ENCODE data around the gene OTX2.

The OTX2 gene

DNA sequence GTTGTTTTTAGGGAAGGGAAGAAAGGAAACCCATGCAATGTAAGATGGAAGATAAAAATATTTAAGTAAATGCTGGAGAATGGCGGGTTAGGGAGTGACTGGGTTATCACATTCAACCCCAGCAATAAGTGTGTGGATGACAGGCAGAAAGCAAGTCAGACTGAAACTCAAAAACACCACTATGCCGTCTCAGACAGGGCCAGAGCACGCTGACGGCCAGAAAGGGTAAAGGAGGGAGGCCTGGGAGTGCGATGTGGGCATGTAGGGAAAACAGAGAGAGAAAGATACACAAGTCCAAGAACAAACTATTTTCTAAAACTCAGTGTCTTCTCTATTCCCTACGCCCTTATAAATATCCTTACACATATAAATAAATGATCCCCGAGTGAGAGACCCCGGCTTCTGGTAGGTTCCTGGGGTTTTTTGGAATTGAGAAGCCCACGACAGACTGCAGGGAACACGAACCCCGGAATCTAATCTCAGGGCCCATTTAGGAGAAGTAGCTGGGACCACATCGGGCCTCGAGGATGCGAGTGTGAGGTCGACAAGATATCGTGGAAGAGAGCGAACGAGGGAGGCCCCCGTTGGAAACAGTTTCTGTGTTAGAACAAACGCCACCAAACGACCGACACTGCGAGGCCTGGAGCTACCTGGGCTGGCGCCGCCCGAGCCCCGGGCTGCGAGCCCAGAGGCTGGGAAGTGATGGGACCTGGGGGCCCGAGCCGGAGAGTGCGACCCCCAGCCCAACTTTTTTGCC lies 735 bp upstream of the OTX2 start:
- Histone ChIP-seq H3K4me3 (ENCODE audit: low read length) (no peak overlapping the region), H3K27me3 (ENCODE audit: control insufficient read depth, insufficient read depth, low read length) (peaks cover 92% of the 10 kb centered on the region), H3K4me1 (ENCODE audit: control insufficient read depth, insufficient read depth, low read length) (no peaks in the 10 kb centered on the region)

DNA sequence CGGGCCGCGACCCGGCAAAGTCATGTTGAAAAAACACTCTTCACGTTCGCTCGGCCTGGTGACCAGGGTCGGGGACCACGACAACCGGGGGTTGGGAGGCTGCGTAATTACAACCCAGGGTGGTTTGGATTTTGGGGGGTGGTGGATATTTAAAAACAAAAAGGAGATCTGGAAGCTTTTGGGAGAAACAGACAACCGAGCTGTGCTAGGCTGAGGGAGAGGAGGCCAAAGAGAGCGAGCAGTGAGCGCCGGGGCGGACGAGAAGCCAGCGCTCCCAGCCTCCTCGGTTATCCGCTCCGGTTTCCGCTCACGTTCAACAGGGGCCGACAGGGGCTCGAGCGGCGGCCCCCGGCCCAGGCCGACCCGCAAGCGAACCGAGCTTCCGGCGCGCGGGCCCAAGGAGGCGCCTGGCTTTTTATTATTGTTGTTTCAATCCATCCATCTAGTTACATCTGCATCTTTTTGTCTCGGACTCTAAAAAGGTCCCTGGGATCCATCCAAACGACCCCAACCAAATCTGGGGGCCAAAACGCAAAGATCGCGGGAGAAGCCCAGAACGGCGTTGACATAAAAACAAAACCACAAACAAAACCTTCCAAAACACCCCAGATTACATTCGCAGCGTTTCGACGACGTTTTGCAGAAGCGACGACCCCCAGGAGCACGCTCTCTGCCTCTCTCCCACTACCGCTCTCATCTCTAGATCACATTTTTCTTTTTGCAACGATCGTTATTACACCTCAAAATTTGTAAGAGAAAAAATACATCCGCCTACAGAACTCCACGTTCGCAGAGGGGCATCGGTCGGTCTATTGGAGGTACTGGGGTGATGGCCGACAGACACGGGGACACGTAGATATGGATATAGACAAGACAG lies 771 bp downstream of the OTX2 start:
- no peak overlapping the region for H3K9ac ChIP-seq (ENCODE audit: low read depth, low read length)
- H3K4me1 ChIP-seq (ENCODE audit: control insufficient read depth, insufficient read depth, low read length), result no peaks in the 10 kb centered on the region
- H3K27me3 ChIP-seq (ENCODE audit: control insufficient read depth, insufficient read depth, low read length), result peaks cover 91% of the 10 kb centered on the region

More for the DNA sequence above, 735 bp upstream of the OTX2 start:
- Histone ChIP-seq H3K9me3 (replicated peaks; ENCODE audit: low read length) (no peaks in the 10 kb centered on the region), H3K36me3 (ENCODE audit: insufficient read depth, low read length) (no peaks in the 10 kb centered on the region), H3K4me2 (ENCODE audit: low read length) (no peak overlapping the region), H3K9ac (ENCODE audit: low read depth, low read length) (no peak overlapping the region)

DNA sequence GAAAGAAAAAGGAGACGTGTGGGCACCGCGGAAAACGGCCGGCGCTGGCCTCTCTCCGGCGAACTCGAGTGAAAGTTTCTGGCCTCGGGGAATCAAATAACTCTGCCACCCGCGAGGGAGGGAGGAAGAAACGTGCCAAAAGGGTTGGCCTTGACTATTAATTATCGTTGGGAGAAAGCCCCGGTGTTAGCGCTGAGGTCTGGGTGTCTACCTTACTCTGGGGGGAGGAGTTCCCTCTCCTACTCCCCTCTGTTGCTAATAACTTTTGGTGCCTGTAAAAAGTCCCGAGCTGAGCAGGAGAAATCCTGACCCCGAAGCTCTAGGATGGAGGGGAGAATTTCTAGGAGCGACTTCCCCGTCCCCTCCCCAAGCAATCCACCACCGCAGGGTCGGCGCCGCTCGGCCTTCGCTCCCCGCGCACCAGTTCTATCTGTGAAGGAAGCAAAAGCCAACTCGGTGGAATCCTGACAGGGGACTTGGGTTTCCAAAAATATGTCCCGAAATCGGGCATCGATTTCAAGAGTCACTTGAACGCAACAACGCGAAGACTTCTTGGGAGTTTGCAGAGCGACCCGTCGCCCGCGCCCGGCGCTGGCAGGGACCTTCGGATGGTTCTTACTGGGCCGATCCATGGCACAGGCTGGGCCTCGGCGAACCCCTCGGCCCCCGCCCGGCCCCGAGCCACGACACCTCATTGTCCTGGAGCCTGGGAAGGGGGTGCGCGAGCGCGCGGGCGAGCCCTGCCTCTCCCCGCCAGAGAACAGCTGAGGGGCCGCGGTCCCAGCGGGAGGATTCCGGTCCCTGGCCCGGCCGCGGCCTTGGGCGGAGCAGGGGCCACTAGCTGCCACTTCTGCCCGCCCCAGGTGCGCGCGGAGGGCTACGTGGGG lies 1.7 kb downstream of the OTX2 start:
- H3K4me3 ChIP-seq (ENCODE audit: low read length), result no peak overlapping the region

More for the DNA sequence above, 771 bp downstream of the OTX2 start:
- no peaks in the 10 kb centered on the region for H3K36me3 ChIP-seq (ENCODE audit: insufficient read depth, low read length)
- no peak overlapping the region for H3K4me3 ChIP-seq (ENCODE audit: low read length)
- H3K9me3 ChIP-seq (replicated peaks; ENCODE audit: low read length), result no peaks in the 10 kb centered on the region
- no peak overlapping the region for H3K4me2 ChIP-seq (ENCODE audit: low read length)

DNA sequence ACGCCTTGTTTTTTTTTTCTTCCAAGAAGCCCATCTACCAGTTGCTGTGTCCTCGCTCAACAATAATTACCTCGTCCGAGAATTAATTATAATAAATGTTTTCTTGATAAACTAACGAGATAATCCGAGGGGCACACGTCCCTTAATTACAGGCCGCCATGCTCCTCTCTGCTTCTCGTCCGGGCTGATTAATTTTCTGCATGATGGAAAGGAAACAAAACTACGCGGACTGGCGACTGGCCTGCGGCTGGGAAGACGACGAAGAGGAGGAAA lies 2.2 kb downstream of the OTX2 start:
- Histone ChIP-seq H3K4me2 (ENCODE audit: low read length) (peak overlapping the region; percentile 62), H3K4me3 (ENCODE audit: low read length) (no peak overlapping the region), H3K9ac (ENCODE audit: low read depth, low read length) (no peak overlapping the region), H3K9me3 (replicated peaks; ENCODE audit: low read length) (no peaks in the 10 kb centered on the region), H3K27me3 (ENCODE audit: control insufficient read depth, insufficient read depth, low read length) (peaks cover 94% of the 10 kb centered on the region), H3K4me1 (ENCODE audit: control insufficient read depth, insufficient read depth, low read length) (no peaks in the 10 kb centered on the region), H3K36me3 (ENCODE audit: insufficient read depth, low read length) (no peaks in the 10 kb centered on the region)

More for the DNA sequence above, 1.7 kb downstream of the OTX2 start:
- Histone ChIP-seq H3K36me3 (ENCODE audit: insufficient read depth, low read length) (no peaks in the 10 kb centered on the region), H3K9ac (ENCODE audit: low read depth, low read length) (no peak overlapping the region), H3K4me1 (ENCODE audit: control insufficient read depth, insufficient read depth, low read length) (no peaks in the 10 kb centered on the region), H3K9me3 (replicated peaks; ENCODE audit: low read length) (no peaks in the 10 kb centered on the region), H3K4me2 (ENCODE audit: low read length) (peak overlapping the region; percentile 62), H3K27me3 (ENCODE audit: control insufficient read depth, insufficient read depth, low read length) (peaks cover 94% of the 10 kb centered on the region)

DNA sequence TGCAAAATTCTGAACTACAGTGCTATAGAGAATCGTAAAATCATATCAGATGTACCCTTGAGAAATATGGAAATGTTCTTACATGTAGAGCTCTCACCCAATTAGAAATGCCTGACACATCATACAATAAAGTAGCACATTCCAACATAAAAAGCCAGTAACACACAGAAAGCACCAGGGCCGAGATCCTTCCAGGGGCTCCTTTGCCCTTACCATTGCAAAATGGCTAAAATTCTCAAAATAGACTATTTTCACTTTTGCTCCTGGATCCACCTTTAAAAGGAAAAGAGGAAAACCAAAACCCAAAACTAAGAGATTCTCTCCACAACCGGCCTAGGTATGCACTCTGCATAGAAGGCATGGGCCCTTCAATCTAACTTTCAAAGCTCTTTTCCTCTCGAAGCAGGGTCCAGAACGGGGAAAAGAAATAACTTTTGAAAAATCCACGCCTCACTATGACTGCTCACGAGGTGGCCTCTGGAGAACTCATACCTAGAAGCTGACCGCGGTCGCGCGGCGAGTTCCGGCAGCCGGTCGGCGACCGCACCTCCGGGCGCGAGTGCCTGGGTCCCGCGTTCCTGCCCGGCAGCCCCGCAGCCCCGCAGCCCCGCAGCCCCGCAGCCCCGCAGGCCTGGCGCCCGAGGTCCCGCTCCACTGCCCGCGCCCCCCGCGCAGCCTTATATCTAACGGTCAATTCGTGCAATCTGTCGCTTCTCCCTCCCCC lies 2.7 kb downstream of the OTX2 start:
- Histone ChIP-seq H3K9me3 (replicated peaks; ENCODE audit: low read length) (no peaks in the 10 kb centered on the region), H3K4me2 (ENCODE audit: low read length) (no peak overlapping the region), H3K9ac (ENCODE audit: low read depth, low read length) (no peak overlapping the region), H3K4me3 (ENCODE audit: low read length) (no peak overlapping the region), H3K36me3 (ENCODE audit: insufficient read depth, low read length) (no peaks in the 10 kb centered on the region), H3K27me3 (ENCODE audit: control insufficient read depth, insufficient read depth, low read length) (peaks cover 94% of the 10 kb centered on the region), H3K4me1 (ENCODE audit: control insufficient read depth, insufficient read depth, low read length) (no peaks in the 10 kb centered on the region)

DNA sequence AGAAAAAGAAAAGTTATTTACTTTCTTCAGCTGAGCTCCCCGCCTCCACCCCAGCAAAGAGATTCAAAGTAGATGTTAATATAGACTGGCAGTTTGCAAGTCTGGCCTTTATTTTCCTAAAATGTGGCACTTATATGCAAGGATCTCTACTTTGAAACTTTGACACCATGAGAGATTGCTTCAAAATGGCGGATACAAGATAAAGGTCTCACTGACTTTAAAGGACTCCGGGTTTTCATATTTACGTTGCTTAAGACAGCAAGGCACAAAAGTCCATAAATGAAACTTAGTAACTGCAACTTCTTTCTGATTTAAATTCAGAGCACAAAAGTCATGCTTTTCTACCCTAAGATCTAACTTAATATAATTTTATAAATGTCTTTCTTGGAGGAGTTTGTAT lies 3.5 kb downstream of the OTX2 start:
- no peak overlapping the region for H3K4me2 ChIP-seq (ENCODE audit: low read length)
- H3K9me3 ChIP-seq (replicated peaks; ENCODE audit: low read length), result no peaks in the 10 kb centered on the region
- no peaks in the 10 kb centered on the region for H3K36me3 ChIP-seq (ENCODE audit: insufficient read depth, low read length)
- H3K27me3 ChIP-seq (ENCODE audit: control insufficient read depth, insufficient read depth, low read length), result peaks cover 87% of the 10 kb centered on the region
- H3K9ac ChIP-seq (ENCODE audit: low read depth, low read length), result no peak overlapping the region
- no peak overlapping the region for H3K4me3 ChIP-seq (ENCODE audit: low read length)
- no peaks in the 10 kb centered on the region for H3K4me1 ChIP-seq (ENCODE audit: control insufficient read depth, insufficient read depth, low read length)

DNA sequence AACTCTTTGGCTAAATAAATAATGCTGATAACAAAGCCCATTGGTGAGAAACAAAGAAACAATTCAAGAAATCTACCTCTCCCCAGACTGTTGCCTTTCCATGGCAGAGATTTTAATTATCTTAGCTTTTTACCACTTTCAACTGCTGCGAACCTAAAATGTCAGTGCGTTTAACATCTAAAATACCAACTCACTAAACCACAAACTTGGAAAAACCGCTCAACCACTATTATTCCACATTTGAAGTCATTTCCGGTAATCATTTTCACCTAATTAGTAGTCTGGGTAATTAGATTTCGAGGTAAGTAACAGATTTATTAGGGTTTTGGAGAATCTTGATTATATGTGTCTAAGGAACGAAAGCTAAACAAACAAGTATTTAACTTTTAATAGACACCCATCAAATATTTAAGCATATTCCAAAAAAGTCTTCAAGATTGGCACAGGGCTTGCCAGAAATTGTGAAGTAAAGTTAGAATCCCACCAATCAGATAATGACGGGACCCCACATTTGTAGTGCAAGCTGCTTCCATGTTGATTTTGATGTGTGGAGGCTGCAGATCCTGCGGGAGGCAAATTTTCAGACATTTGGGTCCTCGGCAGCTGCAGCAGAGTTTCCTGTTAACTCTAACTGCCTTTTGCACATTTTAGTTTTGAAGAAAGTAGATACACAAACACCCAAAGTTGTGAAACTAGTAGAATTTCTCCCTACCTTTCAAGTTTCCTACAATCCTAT lies 4.1 kb downstream of the OTX2 start:
- H3K9ac ChIP-seq (ENCODE audit: low read depth, low read length), result no peak overlapping the region
- H3K36me3 ChIP-seq (ENCODE audit: insufficient read depth, low read length), result no peaks in the 10 kb centered on the region
- no peaks in the 10 kb centered on the region for H3K9me3 ChIP-seq (replicated peaks; ENCODE audit: low read length)
- no peak overlapping the region for H3K4me3 ChIP-seq (ENCODE audit: low read length)
- H3K4me2 ChIP-seq (ENCODE audit: low read length), result no peak overlapping the region
- H3K27me3 ChIP-seq (ENCODE audit: control insufficient read depth, insufficient read depth, low read length), result peaks cover 83% of the 10 kb centered on the region
- H3K4me1 ChIP-seq (ENCODE audit: control insufficient read depth, insufficient read depth, low read length), result no peaks in the 10 kb centered on the region

DNA sequence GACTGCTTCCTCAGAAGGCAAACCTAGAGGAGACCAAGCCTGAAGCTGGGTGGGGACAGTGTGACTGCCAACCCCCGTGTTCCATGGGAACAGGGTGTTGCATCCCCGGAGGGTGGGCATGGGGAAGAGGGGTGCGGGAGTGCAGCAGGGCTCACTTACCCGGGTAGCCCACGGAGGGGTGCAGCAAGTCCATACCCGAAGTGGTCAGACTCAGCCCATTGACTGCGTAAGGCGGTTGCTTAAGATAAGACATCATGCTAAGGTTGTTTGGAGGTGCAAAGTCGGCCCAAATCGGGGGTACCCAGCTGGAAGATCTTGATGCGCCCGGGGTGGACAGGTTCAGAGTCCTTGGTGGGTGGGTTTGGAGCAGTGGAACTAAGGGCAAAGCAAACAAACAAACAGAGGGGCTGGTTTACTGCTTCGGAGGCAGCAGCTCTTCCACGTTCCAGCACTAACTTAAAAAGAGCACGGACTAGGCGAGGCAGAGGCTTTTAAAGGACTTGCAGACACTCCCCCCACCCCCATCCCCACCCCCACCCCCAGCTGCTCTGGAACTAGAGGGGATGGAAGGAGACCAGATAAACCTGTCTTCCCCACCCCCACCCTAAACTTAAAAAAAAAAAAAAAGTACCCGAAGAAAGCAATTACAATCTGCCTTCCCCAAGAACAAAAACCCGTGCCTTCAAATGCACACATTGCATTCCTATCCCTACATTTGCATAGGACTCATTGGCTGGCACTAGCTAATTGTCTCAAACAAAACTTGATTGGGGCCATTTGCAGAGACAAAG lies 4.9 kb downstream of the OTX2 start:
- H3K4me2 ChIP-seq (ENCODE audit: low read length), result no peak overlapping the region
- H3K4me3 ChIP-seq (ENCODE audit: low read length), result no peak overlapping the region
- H3K9ac ChIP-seq (ENCODE audit: low read depth, low read length), result no peak overlapping the region
- H3K9me3 ChIP-seq (replicated peaks; ENCODE audit: low read length), result no peaks in the 10 kb centered on the region
- H3K27me3 ChIP-seq (ENCODE audit: control insufficient read depth, insufficient read depth, low read length), result peaks cover 75% of the 10 kb centered on the region
- no peaks in the 10 kb centered on the region for H3K36me3 ChIP-seq (ENCODE audit: insufficient read depth, low read length)
- no peaks in the 10 kb centered on the region for H3K4me1 ChIP-seq (ENCODE audit: control insufficient read depth, insufficient read depth, low read length)

DNA sequence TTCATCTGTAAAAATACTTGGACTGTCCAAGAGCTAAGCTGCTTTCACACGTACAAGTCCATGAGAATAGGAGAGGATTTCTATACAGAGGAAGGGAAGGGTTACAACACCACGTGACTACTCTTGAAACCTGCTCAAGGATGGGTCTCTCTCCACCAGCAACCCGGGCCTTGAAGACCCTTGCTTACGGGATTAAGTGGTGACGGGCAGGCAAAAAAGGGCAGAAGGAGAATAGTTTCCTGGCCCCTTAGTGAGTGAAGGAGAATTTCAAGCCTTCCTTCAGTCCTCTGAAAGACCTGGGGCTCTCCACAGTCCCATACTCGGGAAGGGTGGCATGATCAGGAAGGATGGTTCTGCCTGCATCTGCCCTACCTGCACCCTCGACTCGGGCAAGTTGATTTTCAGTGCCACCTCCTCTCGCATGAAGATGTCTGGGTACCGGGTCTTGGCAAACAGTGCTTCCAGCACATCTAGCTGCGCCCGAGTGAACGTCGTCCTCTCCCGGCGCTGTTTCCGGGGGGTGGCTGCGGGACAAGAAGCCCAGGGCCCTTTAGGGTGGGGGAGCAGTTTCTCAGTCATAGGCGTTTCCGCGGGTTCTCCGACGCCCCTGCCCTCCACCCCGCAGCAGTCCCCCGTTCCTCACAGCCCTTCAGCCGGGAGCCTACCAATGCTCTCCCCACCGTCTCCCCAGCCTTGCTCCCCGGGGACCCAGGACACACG lies 6.3 kb downstream of the OTX2 start:
- Histone ChIP-seq H3K9me3 (replicated peaks; ENCODE audit: low read length) (no peaks in the 10 kb centered on the region), H3K36me3 (ENCODE audit: insufficient read depth, low read length) (no peaks in the 10 kb centered on the region), H3K27me3 (ENCODE audit: control insufficient read depth, insufficient read depth, low read length) (peaks cover 73% of the 10 kb centered on the region), H3K9ac (ENCODE audit: low read depth, low read length) (no peak overlapping the region), H3K4me2 (ENCODE audit: low read length) (no peak overlapping the region), H3K4me1 (ENCODE audit: control insufficient read depth, insufficient read depth, low read length) (no peaks in the 10 kb centered on the region), H3K4me3 (ENCODE audit: low read length) (no peak overlapping the region)
